HG03135 (cell line): ENCODE measurements around the gene PAN2.
"Not testable (repeated sequence)": the region's sequence is repeated elsewhere in the genome, so short reads cannot be mapped to it uniquely, and the experiment has no call there.

Experiments used
- ATAC-seq: cut with Tn5 transposase; IDR thresholded peaks from one replicate; pipeline ENCODE4 v1.9.1; 2021; ENCODE audit warnings: mild to moderate bottlenecking, moderate library complexity; ENCODE audit not compliant: unreplicated experiment

PAN2 gene

DNA sequence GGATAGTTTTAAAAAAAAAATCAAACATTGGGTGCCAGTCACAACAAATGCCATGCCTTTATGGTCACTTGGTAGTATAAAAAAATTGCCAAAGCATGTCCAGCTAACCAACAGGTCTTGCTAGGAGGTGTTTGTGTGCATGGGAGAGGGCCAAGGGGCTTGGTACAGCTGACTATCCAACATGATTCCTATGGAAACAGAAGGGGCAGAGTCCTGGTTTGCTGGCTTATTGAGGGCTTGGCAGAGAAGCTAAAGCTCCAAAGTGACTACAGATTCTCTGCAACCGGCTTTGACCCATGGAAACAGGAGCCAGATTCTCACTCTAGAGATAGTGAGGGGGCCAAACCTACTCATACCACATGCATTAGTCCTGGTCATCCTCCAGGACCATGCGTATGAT lies 61.3 kb downstream of the PAN2 start:
- not testable (repeated sequence) for ATAC-seq

DNA sequence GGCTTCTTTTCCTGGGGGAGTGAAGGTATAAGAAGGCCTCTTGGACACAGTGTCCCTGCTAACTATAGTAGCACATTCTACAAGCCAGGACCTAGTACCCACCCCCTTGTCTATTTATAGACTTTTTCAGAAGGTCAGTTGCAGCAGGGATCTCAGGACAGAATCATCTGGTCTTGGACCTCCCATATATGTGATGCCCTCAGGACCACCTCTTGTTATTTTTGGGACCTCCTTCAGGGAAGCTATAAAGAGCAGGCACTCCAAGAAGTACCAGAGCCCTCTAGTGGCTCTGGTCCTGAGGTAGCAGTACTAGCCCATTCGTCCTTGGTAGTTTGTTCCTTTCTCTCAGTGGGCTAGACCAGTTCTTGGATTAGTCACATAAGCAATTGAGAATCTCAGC lies 62.8 kb downstream of the PAN2 start:
- no peak for ATAC-seq

DNA sequence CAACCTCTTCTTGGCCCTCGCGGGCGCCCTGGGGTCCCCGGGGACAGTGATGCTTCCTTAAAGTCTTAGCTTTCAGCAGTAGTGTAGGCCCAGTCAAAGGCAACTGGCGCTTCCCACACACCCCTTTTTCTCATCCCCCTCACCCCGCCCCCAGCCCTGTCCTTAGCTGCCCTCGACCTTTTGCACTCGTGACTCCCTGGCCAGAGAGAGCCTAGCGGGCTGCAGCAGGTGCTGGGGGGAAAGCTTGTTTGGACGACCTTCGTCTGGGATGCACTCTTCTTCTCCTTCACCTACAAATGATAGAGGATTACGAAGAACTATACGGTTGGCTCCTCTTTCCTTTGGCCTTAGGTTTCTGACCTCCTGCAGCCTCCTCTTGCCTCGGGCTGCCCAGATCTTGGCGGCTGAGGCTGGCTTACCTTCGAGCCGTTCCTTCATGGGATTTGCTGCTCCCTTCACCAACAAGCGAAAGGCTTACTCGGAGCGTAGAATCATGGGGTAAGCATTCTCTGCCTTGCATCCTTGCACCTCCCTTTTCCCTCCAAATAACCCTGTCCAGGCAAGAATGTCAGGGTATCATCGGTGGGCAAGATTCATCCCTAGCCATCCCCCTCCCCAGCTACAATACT lies 66.2 kb downstream of the PAN2 start:
- ATAC-seq, result peak; percentile 20

DNA sequence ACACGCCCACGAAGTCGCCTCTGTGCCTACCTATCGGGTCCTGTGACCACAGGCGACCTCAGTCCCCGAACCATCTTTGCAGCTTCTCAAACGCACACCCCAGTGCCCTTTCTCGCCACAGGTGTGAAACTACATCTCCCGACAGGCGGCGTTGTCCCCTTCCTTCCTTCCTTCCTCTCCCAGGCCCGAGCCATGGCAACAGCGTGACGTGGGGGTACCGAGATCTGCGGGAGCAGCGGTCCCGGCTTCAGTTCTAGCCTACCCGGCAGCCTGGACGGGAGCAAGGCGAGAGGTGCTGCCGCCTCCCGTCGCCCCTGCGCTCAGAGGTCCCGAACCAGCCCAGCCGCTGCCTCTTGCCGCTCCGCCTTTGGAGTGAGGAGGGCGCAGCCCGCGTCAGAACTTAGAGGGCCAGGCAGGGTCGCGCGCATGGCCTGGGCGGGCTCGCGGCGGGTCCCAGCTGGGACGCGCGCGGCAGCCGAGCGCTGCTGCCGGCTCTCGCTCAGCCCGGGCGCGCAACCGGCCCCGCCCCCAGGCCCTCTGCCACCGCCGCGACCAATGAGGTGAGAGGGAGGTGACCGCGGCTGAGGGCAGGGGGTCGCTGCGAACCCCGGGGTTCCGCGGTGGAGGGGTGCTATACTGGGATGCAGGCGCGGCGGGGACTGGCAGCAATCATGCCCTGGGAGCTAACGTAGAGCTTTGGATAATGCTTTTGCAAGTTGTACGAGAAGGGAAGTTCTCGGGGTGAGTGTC lies 66.9 kb downstream of the PAN2 start, which contains the start of gene COQ10A:
Gene COQ10A (plus strand): TSS at position 250 of the 750 bp plus-strand sequence. CDS start 177 bp downstream, at position 427.
- ATAC-seq, result peak; percentile 91
